ENCODE measurements around the gene TTC34. TPM values are rescaled to one million over a fixed set of nuclear protein-coding genes. Genes with fewer than 3 reads are reported as not detected.

Gene TTC34
- total RNA-seq, 6 experiments from 2014 or later: 0.11 to 0.19 (median 0.16) TPM

- no peak overlapping the region for H3K27ac Mint-ChIP-seq
- peaks cover 7% of the 10 kb centered on the region; the same call in 1 of the 2 replicates for H3K27me3 Mint-ChIP-seq (ENCODE audit: insufficient read depth)
- TF ChIP-seq, protein P1, sequence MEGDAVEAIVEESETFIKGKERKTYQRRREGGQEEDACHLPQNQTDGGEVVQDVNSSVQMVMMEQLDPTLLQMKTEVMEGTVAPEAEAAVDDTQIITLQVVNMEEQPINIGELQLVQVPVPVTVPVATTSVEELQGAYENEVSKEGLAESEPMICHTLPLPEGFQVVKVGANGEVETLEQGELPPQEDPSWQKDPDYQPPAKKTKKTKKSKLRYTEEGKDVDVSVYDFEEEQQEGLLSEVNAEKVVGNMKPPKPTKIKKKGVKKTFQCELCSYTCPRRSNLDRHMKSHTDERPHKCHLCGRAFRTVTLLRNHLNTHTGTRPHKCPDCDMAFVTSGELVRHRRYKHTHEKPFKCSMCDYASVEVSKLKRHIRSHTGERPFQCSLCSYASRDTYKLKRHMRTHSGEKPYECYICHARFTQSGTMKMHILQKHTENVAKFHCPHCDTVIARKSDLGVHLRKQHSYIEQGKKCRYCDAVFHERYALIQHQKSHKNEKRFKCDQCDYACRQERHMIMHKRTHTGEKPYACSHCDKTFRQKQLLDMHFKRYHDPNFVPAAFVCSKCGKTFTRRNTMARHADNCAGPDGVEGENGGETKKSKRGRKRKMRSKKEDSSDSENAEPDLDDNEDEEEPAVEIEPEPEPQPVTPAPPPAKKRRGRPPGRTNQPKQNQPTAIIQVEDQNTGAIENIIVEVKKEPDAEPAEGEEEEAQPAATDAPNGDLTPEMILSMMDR (IDR thresholded peaks at IDR 0.05): no peak
- H3K4me1 Mint-ChIP-seq (ENCODE audit: low read depth): no peaks in the 10 kb centered on the region
- H3K36me3 Mint-ChIP-seq (ENCODE audit: low read depth): no peaks in the 10 kb centered on the region; the same call in 1 of the 2 replicates
- H3K4me3 Mint-ChIP-seq: no peak overlapping the region
- DNase-seq: no peak
- peaks cover 49% of the 10 kb centered on the region for H3K9me3 Mint-ChIP-seq
Observed at GRCh38 chr1:2845869-2846268, 44.4 kb upstream of the TTC34 start.

DNA sequence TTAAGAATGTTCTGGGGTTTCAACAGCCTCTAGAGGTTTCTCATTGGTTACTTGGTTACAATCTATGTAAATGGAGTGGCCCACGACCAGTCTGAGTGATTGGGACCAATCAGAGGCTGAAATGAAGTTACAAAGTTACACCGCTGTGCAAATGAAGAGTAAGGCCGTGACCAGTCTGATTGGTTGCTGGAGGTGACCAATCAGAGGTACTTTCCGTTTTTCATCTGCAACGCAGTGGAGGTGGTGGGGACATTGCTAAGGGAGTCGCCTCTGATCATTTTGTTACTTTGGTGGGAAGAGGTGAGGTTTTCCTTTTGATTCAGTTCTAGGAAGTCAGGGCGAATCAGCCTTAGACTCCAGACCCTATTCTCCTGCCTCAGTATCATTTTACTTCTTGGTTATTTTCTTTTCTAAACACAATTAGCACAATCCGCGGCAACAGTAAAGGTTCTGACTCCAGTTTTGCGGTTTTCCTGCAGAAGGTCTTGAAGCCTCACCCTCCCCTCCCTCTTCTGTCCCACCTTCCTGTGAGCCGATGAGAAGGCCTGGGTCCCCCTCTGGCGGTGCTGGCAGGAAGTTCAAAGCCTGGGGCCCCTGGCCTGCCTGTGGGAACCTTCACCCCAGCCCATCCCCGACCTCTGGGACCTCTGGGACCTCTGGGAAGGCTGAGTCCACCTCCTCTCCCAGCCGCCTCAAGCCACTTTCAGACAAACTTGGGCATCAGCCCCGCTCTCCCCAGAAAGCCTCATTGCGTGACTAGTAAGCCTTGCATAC lies 38.7 kb upstream of the TTC34 start:
- H3K9me3 Mint-ChIP-seq: peaks cover 45% of the 10 kb centered on the region
- H3K4me1 Mint-ChIP-seq (ENCODE audit: low read depth): no peaks in the 10 kb centered on the region
- no peak overlapping the region for H3K4me3 Mint-ChIP-seq
- no peak for DNase-seq
- H3K36me3 Mint-ChIP-seq (ENCODE audit: low read depth): no peaks in the 10 kb centered on the region; the same call in 1 of the 2 replicates
- H3K27me3 Mint-ChIP-seq (ENCODE audit: insufficient read depth): peaks cover 1% of the 10 kb centered on the region
- H3K27ac Mint-ChIP-seq: no peak overlapping the region
- TF ChIP-seq, protein P1 (IDR thresholded peaks at IDR 0.05): no peak

- Mint-ChIP-seq H3K4me1 (ENCODE audit: low read depth) (no peaks in the 10 kb centered on the region), H3K27ac (no peak overlapping the region), H3K27me3 (ENCODE audit: insufficient read depth) (no peaks in the 10 kb centered on the region; the same call in 1 of the 2 replicates), H3K4me3 (no peak overlapping the region), H3K9me3 (peaks cover 41% of the 10 kb centered on the region), H3K36me3 (ENCODE audit: low read depth) (no peaks in the 10 kb centered on the region; the same call in 1 of the 2 replicates)
- TF ChIP-seq, protein P1 (IDR thresholded peaks at IDR 0.05): no peak
- no peak for DNase-seq
Observed at GRCh38 chr1:2837823-2838222, 36.3 kb upstream of the TTC34 start.

DNA sequence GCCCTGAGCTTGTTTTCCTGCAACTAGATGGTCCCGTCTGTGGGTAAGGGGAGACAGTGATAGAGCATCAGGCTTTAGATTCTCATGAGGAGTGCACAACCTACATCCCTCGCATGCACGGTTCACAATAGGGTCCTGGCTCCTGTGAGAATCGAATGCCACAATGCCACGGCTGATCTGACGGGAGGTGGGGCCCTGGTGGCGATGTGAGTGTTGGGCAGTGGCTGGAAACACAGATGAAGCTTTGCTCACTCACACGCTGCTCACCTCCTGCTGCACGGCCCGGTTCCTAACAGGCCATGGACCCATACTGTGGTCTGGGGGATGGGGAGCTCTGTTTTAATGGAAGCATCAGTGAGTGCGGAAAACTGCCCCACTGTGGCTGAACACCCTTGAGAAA lies 35.8 kb upstream of the TTC34 start:
- Mint-ChIP-seq H3K4me3 (no peak overlapping the region), H3K27ac (no peak overlapping the region), H3K27me3 (ENCODE audit: insufficient read depth) (no peaks in the 10 kb centered on the region; the same call in 1 of the 2 replicates), H3K4me1 (ENCODE audit: low read depth) (no peaks in the 10 kb centered on the region), H3K9me3 (peaks cover 44% of the 10 kb centered on the region), H3K36me3 (ENCODE audit: low read depth) (no peaks in the 10 kb centered on the region; the same call in 1 of the 2 replicates)
- DNase-seq: no peak
- TF ChIP-seq, protein P1 (IDR thresholded peaks at IDR 0.05): no peak

DNA sequence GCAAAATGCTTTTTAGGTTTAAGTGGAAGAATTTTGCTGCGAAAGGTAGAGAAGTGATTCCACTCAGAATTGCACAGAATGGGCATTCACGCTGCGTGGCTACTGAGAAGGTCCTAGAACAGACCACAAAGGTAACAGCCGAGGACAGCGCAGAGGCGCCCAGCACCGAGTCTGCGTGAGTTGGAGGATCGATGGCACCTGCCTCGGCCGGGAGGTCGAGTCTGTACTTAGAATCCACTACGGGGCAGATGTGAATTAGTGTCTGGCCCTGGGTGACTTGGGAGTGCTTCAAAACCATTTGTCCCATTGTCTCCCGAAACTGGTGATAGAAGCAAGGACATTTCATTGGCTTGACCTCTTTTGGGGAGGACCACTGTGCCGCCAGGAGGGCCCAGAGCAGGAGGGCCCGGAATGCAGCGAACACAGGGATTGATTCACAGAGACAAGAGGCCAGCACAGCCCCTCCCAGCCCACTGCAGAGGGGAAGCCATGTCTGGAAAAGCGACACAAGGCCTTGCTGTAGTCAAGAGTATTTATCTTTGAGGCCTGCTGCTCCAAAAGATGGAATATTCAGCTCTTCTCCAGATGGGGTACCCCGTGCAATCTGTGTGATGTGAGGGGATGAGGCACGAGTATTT lies 35.0 kb upstream of the TTC34 start:
- no peaks in the 10 kb centered on the region; the same call in 1 of the 2 replicates for H3K27me3 Mint-ChIP-seq (ENCODE audit: insufficient read depth)
- H3K9me3 Mint-ChIP-seq: peaks cover 50% of the 10 kb centered on the region
- no peaks in the 10 kb centered on the region for H3K4me1 Mint-ChIP-seq (ENCODE audit: low read depth)

More for the DNA sequence above, 35.0 kb upstream of the TTC34 start:
- no peak for DNase-seq
- Mint-ChIP-seq H3K36me3 (ENCODE audit: low read depth) (no peaks in the 10 kb centered on the region; the same call in 1 of the 2 replicates), H3K4me3 (no peak overlapping the region), H3K27ac (no peak overlapping the region)
- TF ChIP-seq, protein P1 (IDR thresholded peaks at IDR 0.05): no peak
